Breast epithelium (tissue), 3 donors: ENCODE results near the gene ZDHHC5.

Experiments used
- POLR2AphosphoS5 ChIP-seq, 3 donors: sonication (generic); formaldehyde crosslinking; IDR thresholded peaks; one replicate each; pipeline ENCODE4 v1.6.1; 2017; ENCODE audit warnings: antibody characterized with exemption in 3 of 3
- TF ChIP-seq, protein P1 (sequence below), 3 donors: fragments of 450-650 bp; IDR thresholded peaks; one replicate each; pipeline ENCODE4 v1.5.1; 2016 to 2017; ENCODE audit warnings: antibody characterized with exemption in 3 of 3, mild to moderate bottlenecking in 3 of 3, moderate library complexity in 3 of 3

DNA sequence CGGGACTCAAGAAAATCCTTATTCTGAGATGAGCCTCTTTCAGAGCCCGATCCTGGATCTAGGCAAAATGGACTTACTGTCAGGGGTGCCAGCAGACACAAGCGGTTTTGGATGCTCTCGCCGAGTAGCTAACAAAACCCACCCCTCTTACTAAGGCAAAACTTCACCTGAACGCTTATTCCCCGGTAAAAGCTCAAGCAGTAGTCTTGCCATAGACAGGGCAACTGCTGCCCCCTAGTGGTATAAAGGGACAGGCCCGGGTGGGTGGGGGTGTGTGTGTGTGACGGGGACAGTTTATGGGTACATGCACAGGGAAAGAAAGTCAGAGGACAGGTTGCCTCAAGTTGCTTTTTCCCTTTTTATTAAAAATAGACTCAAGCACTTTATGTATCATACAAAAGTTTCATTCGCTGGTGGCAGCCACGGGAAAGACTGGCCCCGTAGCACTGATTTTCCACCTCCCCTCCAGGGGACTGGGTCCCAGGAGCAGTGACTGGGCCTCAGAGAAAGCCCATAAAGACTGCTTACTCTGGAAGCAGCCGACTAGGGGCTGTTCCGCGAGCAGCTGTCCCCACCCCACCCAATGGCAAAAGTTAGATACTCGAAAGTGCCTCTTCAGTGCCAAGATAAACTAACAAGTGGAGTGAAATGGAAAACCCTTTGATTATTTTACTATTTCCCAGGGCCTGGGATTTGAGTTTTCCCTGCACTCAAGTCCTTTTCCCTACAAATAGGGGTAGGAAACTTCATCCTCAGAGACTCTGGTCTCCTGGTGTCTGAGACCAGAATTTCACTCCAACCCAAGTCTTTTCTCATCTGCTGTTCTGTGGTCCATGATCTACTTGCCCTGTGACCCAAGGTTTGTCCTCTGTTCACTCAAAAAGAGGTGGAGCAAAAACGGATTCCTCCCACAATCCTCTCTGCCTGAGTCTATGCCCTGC, 22.9 kb upstream of the ZDHHC5 start:
- TF ChIP-seq, protein P1, sequence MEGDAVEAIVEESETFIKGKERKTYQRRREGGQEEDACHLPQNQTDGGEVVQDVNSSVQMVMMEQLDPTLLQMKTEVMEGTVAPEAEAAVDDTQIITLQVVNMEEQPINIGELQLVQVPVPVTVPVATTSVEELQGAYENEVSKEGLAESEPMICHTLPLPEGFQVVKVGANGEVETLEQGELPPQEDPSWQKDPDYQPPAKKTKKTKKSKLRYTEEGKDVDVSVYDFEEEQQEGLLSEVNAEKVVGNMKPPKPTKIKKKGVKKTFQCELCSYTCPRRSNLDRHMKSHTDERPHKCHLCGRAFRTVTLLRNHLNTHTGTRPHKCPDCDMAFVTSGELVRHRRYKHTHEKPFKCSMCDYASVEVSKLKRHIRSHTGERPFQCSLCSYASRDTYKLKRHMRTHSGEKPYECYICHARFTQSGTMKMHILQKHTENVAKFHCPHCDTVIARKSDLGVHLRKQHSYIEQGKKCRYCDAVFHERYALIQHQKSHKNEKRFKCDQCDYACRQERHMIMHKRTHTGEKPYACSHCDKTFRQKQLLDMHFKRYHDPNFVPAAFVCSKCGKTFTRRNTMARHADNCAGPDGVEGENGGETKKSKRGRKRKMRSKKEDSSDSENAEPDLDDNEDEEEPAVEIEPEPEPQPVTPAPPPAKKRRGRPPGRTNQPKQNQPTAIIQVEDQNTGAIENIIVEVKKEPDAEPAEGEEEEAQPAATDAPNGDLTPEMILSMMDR (IDR thresholded peaks at IDR 0.05), result peak; percentile 64 to 80 (median 69)
- TF ChIP-seq POLR2AphosphoS5 (IDR thresholded peaks at IDR 0.05), result no peak
